GM21619 (cell line): ENCODE measurements around the gene NAT16.
"Not testable (repeated sequence)": the region's sequence is repeated elsewhere in the genome, so short reads cannot be mapped to it uniquely, and the experiment has no call there.

Source experiments
- ATAC-seq: cut with Tn5 transposase; IDR thresholded peaks from one replicate; pipeline ENCODE4 v1.9.1; 2021; ENCODE audit not compliant: unreplicated experiment

The NAT16 gene

DNA sequence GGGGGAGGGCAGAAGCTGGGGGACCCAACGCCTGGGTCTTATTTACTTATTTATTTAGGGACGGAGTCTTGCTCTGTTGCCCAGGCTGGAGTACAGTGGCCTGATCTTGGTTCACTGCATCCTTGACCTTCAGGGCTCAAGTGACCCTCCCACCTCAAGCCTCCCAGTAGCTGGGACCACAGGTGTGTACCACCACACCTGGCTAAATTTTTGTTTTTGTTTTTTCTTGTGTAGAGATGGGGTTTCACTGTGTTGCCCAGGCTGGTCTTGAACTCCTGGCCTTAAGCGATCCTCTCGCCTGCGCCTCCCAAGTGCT lies 22.5 kb upstream of the NAT16 start:
- ATAC-seq: no peak

DNA sequence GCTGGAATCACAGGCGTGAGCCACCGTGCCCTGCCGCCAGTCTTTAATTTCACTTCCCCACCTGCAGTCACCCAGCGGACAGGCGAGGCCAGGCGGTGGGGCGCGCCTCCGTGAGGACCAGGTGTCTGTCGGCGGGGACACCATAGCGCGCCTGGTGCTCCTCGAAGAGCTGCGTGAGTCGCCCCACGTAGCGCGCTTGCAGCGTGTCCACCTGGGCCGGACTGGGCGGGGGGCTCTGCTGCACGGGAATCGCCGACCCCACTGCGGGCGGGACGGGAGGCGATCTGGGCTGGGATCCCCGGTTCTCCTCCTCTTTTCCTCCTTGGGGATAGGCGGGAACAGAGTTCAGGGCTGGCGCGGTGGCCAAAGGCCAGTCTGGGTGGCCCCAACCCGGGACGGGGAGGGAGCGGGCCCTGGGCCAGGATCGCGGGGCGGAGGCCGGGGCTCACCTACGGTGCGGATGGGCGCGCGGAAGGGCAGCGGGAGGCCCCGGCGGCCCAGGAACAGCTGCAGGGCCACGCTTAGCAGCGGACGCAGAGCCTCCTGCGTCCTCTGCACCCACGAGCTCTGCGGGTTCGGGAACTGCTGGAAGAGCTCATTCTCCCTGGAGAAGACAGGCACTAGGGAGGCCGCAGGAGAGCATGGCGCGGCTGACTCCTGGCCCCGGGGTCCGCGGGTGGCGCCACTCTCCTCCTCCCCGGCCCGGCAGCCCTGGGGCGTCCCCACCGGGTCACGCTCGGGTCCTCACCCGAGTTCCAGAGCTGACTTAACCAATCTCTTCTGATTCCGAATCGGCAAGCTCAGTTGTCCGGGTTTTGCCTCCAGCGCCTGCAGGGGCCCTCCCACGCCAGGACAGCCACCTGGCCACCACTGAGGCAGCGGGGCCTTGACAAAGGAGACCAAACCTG lies 21.9 kb upstream of the NAT16 start:
- no peak for ATAC-seq

GRCh38 chr7:101200862-101201599 lies 20.9 kb upstream of the NAT16 start, which contains the start of gene MOGAT3:
MOGAT3 (minus strand) TSS chr7:101201036; CDS start chr7:101200854, 182 bp downstream.
- no peak for ATAC-seq

- ATAC-seq: no peak
These were observed 20.4 kb upstream of the NAT16 start for GRCh38 chr7:101200504-101200861.

GRCh38 chr7:101199522-101199921 lies 19.4 kb upstream of the NAT16 start:
- not testable (repeated sequence) for ATAC-seq

DNA sequence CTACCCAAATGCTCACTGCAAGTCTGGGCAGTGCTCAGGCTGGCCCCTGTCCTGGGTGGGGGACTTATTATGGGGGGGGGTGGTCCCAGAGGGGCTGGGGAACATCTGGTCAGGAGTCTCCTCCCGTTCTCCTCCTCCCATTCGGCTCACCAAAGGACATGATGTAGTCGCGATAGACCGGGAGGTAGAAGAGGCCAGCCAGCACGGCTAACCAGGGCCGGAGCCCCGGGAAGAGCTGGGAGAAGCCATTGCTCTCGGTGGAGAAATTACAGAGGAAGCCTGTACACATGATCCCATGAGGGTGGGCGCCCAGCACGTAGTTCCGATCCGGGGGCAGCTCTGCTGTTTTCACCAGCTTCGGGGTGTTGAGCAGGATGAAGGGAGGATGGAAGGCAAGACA lies 18.4 kb upstream of the NAT16 start:
- no peak for ATAC-seq

DNA sequence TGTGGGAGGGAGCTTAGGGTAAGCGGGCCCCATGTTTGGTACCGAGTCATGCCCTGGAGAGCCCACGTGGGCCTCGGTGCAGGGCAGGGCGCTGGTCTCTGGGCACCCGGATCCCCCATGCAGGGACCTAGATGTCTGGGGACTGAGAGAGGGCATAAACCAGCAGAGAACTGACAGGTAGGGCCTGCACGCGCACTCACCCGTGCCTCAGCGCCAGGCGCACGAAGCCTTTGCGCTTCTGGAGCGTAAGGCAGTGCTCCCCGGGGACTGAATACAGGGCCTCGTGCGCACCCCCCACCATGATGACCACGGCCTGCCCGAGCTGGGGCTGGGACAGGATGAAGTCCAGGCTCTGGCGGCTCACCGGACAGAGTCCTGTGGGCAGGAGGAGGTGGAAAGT lies 17.9 kb upstream of the NAT16 start:
- ATAC-seq: no peak

- no peak for ATAC-seq
These were observed 15.8 kb upstream of the NAT16 start for GRCh38 chr7:101195884-101196283.

GRCh38 chr7:101189109-101189508 lies 9.0 kb upstream of the NAT16 start:
- no peak for ATAC-seq

DNA sequence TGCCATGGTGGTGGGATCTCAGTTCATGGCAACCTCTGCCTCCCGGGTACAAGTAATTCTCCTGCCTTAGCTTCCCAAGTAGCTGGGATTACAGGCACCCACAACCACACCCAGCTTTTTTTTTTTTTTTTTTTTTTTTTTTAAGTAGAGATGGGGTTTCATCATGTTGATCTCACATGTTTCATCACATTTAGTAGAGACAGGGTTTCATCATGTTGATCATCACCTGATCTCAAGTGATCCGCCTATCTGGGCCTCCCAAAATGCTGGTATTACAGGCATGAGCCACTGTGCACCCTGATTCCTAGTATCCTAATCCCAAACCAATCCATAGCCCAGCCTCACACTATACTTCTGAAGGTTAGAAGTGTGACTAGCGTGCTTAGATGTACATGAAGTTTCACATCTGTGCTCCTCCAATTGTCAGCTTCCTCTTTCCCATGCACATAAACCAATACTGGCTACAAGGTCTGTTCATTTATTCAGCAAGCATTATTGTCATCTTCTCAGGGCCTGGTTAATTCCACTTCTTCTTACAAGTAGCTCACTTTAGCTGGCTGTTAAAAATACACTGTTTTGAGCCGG lies 6.8 kb upstream of the NAT16 start:
- no peak for ATAC-seq

GRCh38 chr7:101186194-101186593 lies 6.1 kb upstream of the NAT16 start:
- ATAC-seq: no peak

DNA sequence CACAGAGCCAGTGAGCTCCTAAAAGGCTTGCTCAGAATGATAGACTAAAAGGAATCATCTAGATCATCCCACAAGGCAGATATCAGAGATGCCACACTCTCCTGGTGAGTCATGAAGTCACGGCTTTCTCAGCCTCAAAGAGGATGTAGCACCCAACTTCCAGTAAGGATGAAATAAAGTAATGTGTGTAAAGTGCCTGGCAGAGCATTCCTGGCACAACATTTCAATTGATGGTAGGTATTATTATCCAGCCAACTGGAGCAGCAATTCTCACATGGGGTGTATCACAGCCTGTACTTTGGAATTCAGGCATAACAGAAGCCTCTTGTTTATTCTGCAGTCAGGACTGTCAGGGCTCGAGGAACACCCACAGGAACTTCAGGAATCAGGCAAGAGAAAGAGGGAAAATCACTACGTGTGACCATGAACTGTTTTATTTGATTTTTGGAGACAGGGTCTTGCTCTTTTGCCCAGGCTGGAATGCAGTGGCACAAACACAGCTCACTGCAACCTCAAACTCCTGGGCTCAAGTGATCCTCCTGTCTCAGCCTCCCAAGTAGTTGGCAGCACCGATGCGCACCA lies 5.3 kb upstream of the NAT16 start:
- no peak for ATAC-seq

- ATAC-seq: no peak
These were observed 380 bp downstream of the NAT16 start for GRCh38 chr7:101179713-101180112.

DNA sequence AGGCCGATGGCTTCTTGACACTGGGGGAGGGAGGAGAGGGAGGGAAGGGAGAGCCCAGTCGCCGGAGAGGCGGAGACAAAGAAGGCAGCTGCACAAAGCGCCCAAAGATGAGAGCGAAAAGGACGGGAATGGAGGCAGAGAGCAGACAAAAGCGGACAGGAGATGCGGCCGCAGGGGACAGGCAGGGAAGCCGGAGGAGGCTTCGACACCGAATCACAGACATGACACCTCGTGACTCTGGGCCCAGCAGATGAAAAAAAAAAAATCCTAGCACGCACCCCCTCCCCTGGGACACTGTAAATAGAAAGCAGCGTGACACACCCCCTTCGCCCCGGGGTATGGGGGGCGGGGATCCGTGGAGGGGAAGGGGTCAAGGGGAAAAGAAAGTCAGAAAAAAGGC lies 976 bp downstream of the NAT16 start:
- ATAC-seq: no peak

DNA sequence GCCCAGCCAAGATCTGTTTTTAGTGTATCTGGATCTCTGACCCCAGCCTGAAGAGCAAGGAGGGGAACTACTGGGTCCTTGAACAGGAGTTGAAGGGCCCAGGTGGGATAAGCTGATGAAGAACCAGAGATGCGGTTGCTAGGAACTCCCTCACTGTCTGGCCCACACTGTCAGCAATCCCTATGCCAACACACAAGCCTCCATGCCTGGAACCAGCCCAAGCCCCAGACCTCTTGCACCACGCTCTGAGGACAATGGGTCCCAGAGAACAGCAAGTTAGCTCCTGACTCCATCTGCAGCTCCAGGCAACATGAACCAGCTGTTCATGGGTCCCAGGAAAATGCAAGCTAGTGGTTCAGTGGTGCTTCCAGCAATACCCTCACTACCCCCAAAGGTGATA lies 2.4 kb downstream of the NAT16 start:
- no peak for ATAC-seq

DNA sequence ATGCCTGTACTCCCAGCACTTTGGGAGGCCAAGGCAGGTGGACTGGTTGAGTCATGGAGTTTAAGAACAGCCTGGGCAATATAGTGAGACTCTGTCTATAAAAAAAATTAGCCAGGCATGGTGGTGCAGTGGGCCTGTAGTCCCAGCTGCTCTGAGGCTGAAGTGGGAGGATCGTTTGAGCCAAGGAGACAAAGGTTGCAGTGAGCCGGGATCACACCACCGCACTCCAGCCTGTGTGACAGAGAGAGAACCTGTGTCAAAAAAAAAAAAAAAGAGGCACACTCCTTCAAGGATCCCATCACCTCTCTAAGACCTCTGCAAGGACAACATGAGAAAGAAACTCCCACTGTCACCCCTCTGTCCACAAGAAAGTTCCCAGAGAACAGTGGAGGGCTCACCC lies 4.4 kb downstream of the NAT16 start:
- no peak for ATAC-seq

DNA sequence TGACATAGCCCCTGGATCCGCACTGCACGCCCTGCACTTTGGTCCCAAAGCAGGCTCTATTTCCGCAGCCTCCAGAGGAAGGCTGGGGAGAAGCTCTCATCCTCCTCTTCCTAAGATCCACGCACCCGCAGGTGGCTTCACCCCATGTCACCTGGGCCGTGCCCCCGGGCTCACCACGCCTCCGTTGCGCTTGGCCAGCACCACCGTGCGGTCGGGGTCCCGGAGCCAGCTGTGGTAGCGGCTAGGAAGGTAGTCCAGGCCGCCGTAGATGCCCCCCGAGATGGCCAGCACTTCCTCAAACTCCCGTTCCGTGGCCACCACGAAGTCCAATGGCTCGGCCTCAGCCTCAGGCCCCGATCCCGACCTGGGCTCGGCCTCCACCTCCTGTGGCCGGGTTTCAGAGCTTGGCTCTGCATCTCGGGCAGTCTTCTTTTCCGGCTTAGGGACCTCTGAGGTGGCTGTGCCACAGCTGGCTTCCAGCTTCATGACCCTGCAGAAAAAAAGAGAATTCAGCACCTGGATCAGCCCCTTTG lies 5.7 kb downstream of the NAT16 start:
- no peak for ATAC-seq

GRCh38 chr7:101173752-101174244 lies 6.3 kb downstream of the NAT16 start:
- ATAC-seq: no peak

DNA sequence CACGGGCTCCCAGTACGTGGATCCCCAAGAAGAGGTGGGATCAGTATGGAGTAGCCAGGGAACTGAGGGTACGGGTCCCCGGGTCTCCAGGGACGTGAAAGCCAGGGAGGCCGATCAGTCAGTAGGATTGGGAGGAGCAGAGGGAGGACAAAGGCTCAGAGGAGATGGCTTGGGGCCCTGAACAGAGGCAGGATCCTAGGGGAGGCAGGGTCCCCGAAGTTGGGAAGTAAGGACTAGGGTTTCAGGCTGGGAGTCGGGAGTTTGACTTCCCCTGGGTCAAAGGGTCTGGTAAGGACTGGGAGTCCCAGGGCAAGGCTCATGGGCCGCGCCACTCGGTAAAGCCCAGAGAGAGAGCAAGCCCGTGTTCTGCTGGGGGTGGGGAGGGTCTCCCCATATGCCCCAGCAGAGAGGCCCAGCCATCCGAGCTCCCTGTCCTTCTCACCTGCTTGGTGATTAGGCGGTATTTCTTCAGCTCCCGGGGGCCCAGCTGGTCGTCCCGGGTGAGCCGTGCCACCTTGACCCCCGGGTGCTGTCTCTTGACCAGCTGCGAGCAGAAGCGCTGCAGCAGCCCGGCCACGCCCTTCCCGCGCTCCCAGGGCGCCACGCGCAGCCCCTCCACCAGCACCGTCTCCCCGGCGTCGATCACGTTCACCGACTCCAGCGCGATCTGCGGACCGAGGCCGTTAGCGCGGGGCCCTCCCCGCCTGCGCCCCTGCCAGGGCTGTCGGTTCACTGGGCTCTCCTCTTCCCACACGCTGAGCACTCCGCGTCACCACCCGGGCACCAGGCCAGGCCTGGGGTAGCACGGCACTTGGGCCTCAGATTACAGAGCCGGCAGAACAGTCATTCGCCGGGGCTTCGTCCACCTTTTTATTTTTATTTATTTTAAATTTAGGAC lies 7.0 kb downstream of the NAT16 start:
- no peak for ATAC-seq
